Activated CD8-positive, alpha-beta memory T cell treated with anti-CD3 and anti-CD28 coated beads, Interleukin-2, amount 50 U/mL, for 48 hours (primary cell): Measurements from ENCODE around the gene MEPE.

Experiments used
- DNase-seq: peaks from one replicate; pipeline ENCODE4 v3.0.0-alpha.2; 2020

The MEPE gene

DNA sequence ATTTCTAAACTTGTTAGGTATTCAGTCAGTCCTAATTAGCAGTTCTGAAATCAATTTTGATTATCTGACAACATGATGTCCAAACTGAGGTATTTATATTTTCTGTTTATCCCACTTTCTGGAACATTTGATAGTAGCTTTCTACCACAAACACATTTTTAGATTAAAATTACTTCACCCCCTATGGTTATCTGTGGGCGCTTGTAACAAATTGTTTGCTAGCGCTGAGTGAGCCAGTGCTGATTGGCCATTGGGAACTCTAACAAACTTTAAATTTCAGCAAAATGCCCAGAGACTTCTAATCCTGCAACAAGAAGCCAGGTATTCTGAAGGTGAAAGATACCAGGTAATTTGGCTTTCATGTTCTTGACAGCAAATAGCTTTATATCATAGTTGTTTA lies at the start of gene MEPE:
Gene MEPE, plus strand, starts transcription at position 301 of the 400 bp plus-strand sequence. CDS start 1,746 bp downstream, outside the sequence.
- no peak for DNase-seq

- no peak for DNase-seq
These were observed 49.0 kb upstream of the MEPE start for GRCh38 chr4:87783781-87784180.

DNA sequence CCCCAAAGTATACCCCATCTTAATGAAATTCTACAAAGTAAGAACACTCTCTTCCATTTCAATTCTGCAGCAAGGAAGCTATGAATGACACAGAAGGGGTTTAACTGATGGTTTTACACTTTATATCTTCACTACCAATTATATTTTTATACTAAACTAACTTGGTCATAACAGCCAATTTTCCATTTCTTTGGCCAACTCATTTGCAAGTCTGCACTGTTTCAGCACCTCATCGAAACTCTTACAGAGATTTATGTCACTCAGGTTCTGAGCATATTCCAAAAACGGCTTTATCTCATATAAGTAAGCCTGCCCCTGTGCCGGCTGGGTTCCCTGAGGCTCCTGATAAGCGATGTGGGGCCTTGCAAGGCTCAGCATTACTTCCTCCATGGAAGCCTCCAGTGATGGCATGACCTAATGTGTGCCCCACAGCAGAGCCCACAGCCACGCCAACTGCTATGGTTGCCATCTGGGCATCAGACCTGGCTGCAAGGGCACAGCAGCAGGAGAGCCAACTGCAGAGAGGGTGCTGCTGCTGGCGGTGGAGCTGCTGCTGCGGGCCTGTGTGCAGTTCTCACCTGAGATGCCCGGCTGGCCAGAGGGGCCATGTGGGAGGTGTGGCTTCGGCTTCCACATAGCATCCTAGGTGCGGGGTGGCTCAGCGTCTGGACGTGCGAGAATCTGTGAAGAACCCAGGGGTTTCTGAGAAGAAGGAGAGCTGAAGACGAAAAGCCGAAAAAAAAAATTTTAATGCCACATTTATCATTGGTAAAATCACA lies 46.8 kb upstream of the MEPE start:
- no peak for DNase-seq

GRCh38 chr4:87799301-87800113 lies 33.3 kb upstream of the MEPE start, which contains the start of gene IBSP:
Gene IBSP (plus strand): TSS chr4:87799554. CDS start chr4:87802362, 2,808 bp downstream.
- DNase-seq = no peak

- DNase-seq = no peak
These were observed 29.9 kb upstream of the MEPE start for GRCh38 chr4:87802858-87803257.

DNA sequence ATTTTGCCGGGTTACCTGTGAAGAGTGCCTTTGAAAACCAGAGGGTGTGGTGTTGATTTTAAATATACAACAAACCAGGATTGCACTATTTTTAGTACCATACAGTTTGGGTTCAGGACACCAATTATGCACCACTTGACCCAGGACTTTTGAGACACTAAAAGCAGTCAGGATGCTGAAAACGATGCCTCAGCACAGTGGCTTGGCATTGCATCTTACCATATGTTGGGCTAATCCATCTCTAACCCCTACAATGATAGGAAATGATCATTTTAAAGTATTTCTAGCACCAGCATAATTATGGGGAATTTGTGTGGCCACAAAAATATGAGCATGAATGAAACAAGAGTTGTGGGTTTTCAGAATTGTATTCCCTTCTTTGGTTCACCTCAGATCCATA lies 29.3 kb upstream of the MEPE start:
- no peak for DNase-seq

- no peak for DNase-seq
These were observed 27.9 kb upstream of the MEPE start for GRCh38 chr4:87804871-87805270.

DNA sequence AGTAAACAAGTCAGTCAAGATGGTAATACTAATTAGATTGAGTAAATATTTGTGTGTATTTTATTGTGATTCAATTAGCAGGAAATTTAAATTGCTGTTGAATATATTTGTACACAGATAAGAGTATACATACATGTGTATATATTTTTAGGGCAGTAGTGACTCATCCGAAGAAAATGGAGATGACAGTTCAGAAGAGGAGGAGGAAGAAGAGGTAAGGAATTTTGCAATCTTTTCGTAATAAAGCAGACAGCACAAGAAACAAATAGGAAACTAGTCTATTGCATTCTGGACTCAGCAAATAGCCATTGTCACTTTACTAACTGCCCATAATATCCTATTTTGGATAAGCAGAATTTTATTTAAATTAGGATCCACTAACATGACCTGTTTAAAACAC lies 26.8 kb upstream of the MEPE start:
- no peak for DNase-seq

GRCh38 chr4:87806520-87806919 lies 26.2 kb upstream of the MEPE start:
- no peak for DNase-seq

DNA sequence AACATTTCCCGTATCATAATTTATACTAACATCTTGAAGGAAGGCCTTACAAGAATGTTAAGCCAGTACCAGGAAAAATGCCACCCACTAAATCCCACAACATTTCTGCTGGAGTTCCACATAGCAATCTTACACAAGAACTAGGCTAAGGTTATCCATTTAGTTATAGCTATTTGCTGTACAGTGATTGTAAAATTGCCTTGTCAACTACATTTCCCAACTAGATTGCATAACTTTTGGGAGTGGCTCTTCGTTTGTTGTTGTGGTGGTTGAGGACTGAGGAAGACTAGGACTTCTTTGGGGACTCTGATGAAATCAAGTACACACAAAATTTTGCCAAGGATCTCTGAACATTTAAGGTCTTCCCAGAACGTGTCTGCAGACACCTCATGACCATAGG lies 25.4 kb upstream of the MEPE start:
- DNase-seq = no peak

DNA sequence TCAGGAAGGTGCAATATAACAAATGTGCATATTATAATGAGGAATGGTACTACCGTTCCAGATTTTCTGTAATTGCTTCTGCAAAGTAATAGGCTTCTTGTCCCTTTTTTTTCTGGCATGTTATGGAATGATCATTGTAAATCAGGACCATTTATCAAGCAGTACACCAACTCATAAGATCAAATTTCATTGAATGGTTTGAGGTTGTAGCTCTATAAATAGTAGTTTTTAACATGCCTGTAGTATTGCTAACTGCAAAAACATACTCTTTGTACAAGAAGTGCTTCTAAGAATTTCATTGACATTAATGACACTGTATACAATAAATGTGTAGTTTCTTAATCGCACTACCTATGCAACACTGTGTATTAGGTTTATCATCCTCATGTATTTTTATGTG lies 20.8 kb upstream of the MEPE start:
- no peak for DNase-seq

- DNase-seq = no peak
These were observed 13.4 kb upstream of the MEPE start for GRCh38 chr4:87819281-87819919.

DNA sequence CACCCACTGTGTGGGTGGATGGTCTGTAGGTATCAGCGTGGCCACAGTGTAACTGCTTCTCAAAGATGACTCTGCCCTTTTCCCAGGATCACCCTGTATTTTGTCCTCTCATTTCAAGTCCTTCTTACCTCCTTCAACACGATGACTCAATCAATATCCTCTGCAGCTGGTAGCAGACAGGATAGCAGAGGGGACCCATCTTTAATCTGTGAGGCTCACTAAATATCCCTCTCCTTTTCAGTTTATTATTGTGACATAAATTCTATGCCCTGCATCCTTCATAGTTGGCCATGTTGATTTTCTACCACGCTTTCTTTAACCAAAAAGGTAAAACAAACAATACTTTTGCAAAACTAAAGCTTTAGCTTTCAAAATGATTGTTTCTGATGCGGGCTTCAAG lies 9.6 kb upstream of the MEPE start:
- DNase-seq = no peak

- DNase-seq = no peak
These were observed 9.0 kb upstream of the MEPE start for GRCh38 chr4:87823724-87824123.

GRCh38 chr4:87824352-87824751 lies 8.4 kb upstream of the MEPE start:
- no peak for DNase-seq

DNA sequence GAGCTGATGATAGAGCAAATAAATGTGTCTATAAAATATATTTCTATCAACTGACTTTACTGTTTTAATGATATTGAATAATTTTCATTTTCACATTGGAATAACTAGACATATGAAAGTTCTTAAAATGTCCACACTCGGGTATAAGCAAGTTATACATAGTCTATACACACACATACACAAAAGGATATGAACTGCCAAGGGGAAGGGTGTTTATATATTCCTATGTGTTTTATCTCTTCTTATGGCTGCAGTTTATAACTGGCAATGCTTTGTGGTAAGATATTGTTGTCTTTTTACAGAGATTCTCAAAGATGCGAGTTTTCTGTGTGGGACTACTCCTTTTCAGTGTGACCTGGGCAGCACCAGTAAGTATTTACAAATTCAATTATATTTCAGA lies 1.6 kb downstream of the MEPE start:
- no peak for DNase-seq

GRCh38 chr4:87835197-87835596 lies 2.4 kb downstream of the MEPE start:
- no peak for DNase-seq

DNA sequence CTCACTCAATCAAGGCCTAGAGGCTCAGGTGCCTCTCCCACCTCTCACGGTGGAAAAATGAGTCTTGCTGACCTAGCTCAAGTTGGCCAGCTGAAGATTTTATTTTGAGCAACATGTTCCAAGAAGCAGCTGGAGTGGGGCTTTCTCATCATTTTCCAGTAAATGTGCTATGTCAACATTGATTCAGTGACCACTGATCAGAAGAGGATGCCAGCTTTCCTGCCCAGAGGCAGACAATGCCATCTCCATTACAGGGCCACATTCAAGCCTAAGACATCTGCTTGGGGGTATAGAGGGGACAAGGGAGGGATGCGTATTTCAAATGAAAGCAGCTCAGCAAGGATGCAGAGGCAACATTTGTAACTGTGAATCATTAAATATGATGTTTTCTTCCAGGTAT lies 3.0 kb downstream of the MEPE start:
- DNase-seq = no peak

DNA sequence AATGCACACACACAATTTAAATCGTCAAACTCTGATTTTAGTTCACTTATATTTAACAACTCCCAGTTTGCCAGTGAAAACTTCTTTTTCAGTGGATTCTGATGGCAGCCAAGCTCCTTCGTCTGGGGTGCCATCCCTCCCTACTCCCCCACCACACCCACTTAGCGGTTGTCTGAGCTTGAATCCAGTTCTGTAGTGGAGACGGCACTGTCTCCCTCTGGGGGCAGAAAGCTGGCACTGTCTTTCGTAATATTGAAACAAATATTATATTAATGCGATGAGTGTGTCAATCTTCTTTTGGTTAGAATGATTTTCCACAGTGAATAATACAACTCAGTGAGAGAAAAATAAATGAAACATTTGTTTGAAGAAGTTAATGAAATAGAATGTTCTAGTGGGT lies 5.4 kb downstream of the MEPE start:
- no peak for DNase-seq

DNA sequence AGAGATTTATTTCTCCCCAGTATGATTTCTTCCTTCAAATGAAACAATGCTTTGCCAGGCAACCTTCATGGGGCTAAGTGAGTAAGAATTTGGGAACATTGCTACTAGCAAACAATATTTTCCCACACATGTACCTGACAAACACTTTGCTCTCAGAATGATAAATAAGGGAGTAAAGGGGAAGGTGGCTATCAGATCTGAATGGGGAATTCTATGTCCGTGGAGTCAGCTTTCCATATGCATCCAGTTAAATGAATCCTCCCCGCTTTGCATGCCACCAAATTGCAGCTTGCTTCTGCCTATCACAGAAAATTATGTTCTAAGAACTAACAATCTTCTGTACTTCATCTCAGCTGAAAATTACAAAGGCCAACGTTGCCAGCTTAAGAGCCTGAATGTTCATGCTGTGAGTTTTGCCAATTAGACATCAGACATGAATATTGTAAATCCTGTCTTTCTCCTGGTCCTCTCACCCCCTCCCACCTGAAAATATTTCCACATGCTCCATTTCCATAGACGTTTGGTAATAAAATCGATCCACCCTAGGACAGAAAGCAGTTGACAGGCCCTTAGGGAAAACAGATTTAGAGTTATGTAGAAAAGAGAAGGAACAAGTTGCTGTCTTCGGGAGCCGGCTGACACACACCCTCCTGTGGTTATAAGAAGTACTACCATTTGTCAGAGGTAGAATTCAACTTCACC lies 6.3 kb downstream of the MEPE start:
- no peak for DNase-seq

- no peak for DNase-seq
These were observed 6.8 kb downstream of the MEPE start for GRCh38 chr4:87839592-87839946.

DNA sequence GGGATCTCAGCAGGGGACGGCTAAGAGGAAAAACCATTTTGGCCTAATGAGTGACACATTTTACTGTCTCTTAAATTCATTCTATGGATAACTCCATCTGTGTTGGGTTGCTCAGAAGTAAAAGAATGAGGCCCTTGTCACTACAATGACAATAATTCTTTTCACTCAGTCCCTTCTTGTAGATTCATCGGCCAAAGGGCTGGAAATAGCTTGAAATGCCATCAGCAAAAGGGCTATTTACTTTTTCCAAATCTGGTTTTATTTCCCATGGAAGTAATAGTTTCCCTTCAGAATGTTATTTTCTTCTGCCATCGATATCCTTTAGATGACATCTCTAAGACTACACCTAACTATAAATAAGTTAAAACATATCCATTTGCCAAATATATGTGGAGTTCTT lies 7.4 kb downstream of the MEPE start:
- no peak for DNase-seq

DNA sequence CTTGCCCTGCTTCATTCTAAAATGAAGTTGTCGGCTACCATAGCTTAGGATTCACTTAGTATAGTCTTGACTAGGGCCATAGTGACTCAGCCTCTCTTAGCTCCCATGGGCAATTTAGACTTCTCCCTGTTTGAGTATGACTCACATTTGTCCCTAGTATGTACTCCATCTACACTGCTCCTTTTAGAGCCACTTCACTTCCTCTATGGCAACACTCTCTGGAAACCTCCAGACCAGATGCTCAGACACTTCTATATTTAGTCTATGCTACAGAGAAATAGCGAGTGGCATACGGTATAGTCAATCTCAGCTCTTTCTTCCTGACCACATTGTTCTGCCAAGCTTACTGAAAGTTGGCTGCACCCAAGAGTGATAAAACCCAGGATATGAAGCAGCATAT lies 11.2 kb downstream of the MEPE start:
- no peak for DNase-seq
